H1 (cell line): Measurements from ENCODE around the gene FOXC2. TPM values are rescaled to one million over a fixed set of nuclear protein-coding genes. Genes with fewer than 3 reads are reported as not detected.

Experiments
- CTCF ChIA-PET: fragments of 300-600 bp; sonication (Branson Sonifier 250); formaldehyde crosslinking; loops from one replicate; lab custom pipeline; 2021; ENCODE audit not compliant: partially characterized antibody; lab: Charles Lee
- POLR2A ChIA-PET: fragments of 300-600 bp; sonication (Branson Sonifier 250); formaldehyde crosslinking; loops from one replicate; lab custom pipeline; 2021; ENCODE audit warnings: inconsistent platforms; ENCODE audit not compliant: partially characterized antibody; lab: Charles Lee
- DNase-seq, 2 experiments: peaks; one replicate each; pipeline versions ENCODE4 v3.0.0 to v3.0.0-alpha.2; 2010 to 2022; ENCODE audit warnings: low spot score in 2 of 2, low read depth in 1 of 2, mixed read lengths in 1 of 2
- FAIRE-seq: peaks from 2 replicates; lab custom pipeline; 2011; peaks lifted over from hg19 to GRCh38; lab: Jason Lieb, UNC
- H2AFZ ChIP-seq: 2 replicates; pipeline ENCODE4 v1.8.1; 2012; ENCODE audit warnings: low read length, inconsistent platforms
- H2AK5ac ChIP-seq: 2 replicates; pipeline ENCODE4 v1.6.1; 2013; ENCODE audit warnings: low read depth, low read length
- H2BK120ac ChIP-seq: replicated peaks from 2 replicates; pipeline ENCODE3; 2013; ENCODE audit warnings: low read depth, low read length, inconsistent platforms
- H2BK12ac ChIP-seq: 2 replicates; pipeline ENCODE4 v1.6.1; 2013; ENCODE audit warnings: low read depth, low read length
- H2BK15ac ChIP-seq: 2 replicates; pipeline ENCODE4 v1.6.1; 2013; ENCODE audit warnings: low read length
- H2BK20ac ChIP-seq: 2 replicates; pipeline ENCODE4 v1.6.1; 2013; ENCODE audit warnings: low read length
- H2BK5ac ChIP-seq: 2 replicates; pipeline ENCODE4 v1.6.1; 2013; ENCODE audit warnings: low read depth, low read length
- H3K14ac ChIP-seq: 2 replicates; pipeline ENCODE4 v1.6.1; 2013; ENCODE audit warnings: inconsistent platforms; ENCODE audit not compliant: insufficient read length
- H3K18ac ChIP-seq: 2 replicates; pipeline ENCODE4 v1.6.1; 2013; ENCODE audit warnings: low read length; ENCODE audit errors: extremely low read depth
- H3K23ac ChIP-seq: 2 replicates; pipeline ENCODE4 v1.6.1; 2013; ENCODE audit warnings: inconsistent platforms; ENCODE audit not compliant: insufficient read length
- H3K23me2 ChIP-seq: 2 replicates; pipeline ENCODE4 v1.6.1; 2013; ENCODE audit warnings: low read depth, low read length
- H3K27ac ChIP-seq: 2 replicates; pipeline ENCODE4 v1.6.1; 2011; ENCODE audit warnings: low read depth, low read length, inconsistent platforms
- H3K27me3 ChIP-seq, 4 experiments: replicated peaks in 1 of 4; 1 replicate in 1 of 4; 2 replicates in 3 of 4; pipeline versions ENCODE4 v1.6.1 to v1.8.1; 2011 to 2013; ENCODE audit warnings: low read length in 3 of 4, mild to moderate bottlenecking in 3 of 4, inconsistent platforms in 2 of 4, mixed read lengths in 2 of 4, moderate library complexity in 1 of 4; ENCODE audit not compliant: control insufficient read depth in 3 of 4, insufficient read depth in 3 of 4; ENCODE audit errors: extremely low read depth in 1 of 4
- H3K36me3 ChIP-seq, 4 experiments: 2 replicates each; pipeline versions ENCODE4 v1.6.1 to v1.8.1; 2011 to 2013; ENCODE audit warnings: mild to moderate bottlenecking in 4 of 4, low read length in 3 of 4, moderate library complexity in 2 of 4, control low read depth in 1 of 4, inconsistent platforms in 1 of 4; ENCODE audit not compliant: insufficient read depth in 4 of 4, control insufficient read depth in 2 of 4
- H3K4ac ChIP-seq: replicated peaks from 2 replicates; pipeline ENCODE3; 2013; ENCODE audit warnings: low read length, low read depth, mixed read lengths, inconsistent platforms; ENCODE audit not compliant: insufficient read length
- H3K4me1 ChIP-seq, 4 experiments: replicated peaks in 1 of 4; 1 replicate in 1 of 4; 2 replicates in 3 of 4; pipeline versions ENCODE4 v1.6.1 to v1.8.1; 2011 to 2013; ENCODE audit warnings: low read length in 3 of 4, inconsistent platforms in 2 of 4, mixed read lengths in 1 of 4; ENCODE audit not compliant: insufficient read depth in 4 of 4, control insufficient read depth in 3 of 4
- H3K4me2 ChIP-seq, 2 experiments: 2 replicates each; pipeline versions ENCODE4 v1.6.1 to v1.8.1; 2011 to 2013; ENCODE audit warnings: low read depth in 2 of 2, low read length in 2 of 2, control low read depth in 1 of 2, inconsistent platforms in 1 of 2, mild to moderate bottlenecking in 1 of 2; ENCODE audit not compliant: insufficient read depth in 1 of 2
- H3K4me3 ChIP-seq, 4 experiments: fragments of 200-600, 300-600 bp in 1 of 4; sonication (generic), shearing (Covaris generic), sonication (Bioruptor Twin) in 1 of 4; 2 replicates each; pipeline versions ENCODE4 v1.5.1 to v1.8.1; 2011 to 2016; ENCODE audit warnings: low read length in 4 of 4, low read depth in 3 of 4, control low read depth in 2 of 4, inconsistent platforms in 2 of 4, mild to moderate bottlenecking in 2 of 4, mixed read lengths in 1 of 4, moderate library complexity in 1 of 4; ENCODE audit not compliant: insufficient read depth in 2 of 4; ENCODE audit errors: extremely low read depth in 1 of 4
- H3K56ac ChIP-seq: replicated peaks from 2 replicates; pipeline ENCODE3; 2013; ENCODE audit warnings: low read depth, mild to moderate bottlenecking, mixed read lengths, low read length, inconsistent platforms; ENCODE audit not compliant: insufficient read length
- H3K79me1 ChIP-seq: 2 replicates; pipeline ENCODE4 v1.6.1; 2013; ENCODE audit warnings: low read depth, low read length, control low read depth
- H3K79me2 ChIP-seq, 2 experiments: 2 replicates each; pipeline versions ENCODE4 v1.6.1 to v1.8.1; 2012 to 2013; ENCODE audit warnings: low read length in 2 of 2, mild to moderate bottlenecking in 2 of 2, inconsistent platforms in 1 of 2; ENCODE audit not compliant: insufficient read depth in 2 of 2, control insufficient read depth in 1 of 2
- H3K9ac ChIP-seq, 4 experiments: replicated peaks in 1 of 4; 1 replicate in 1 of 4; 2 replicates in 3 of 4; pipeline versions ENCODE4 v1.6.1 to v1.8.1; 2011 to 2013; ENCODE audit warnings: low read depth in 3 of 4, low read length in 3 of 4, control low read depth in 2 of 4, mild to moderate bottlenecking in 2 of 4, moderate library complexity in 2 of 4, inconsistent platforms in 1 of 4; ENCODE audit errors: extremely low read depth in 1 of 4
- H3K9me3 ChIP-seq, 2 experiments: 2 replicates each; pipeline versions ENCODE4 v1.6.1 to v1.8.1; 2012 to 2013; ENCODE audit warnings: mild to moderate bottlenecking in 2 of 2, moderate library complexity in 2 of 2, control low read depth in 1 of 2, inconsistent platforms in 1 of 2, low read depth in 1 of 2, low read length in 1 of 2, mixed read lengths in 1 of 2; ENCODE audit not compliant: insufficient read depth in 2 of 2
- H4K20me1 ChIP-seq, 2 experiments: replicated peaks in 1 of 2; 2 replicates each; pipeline versions ENCODE3 to v1.8.1; 2011 to 2013; ENCODE audit warnings: inconsistent platforms in 2 of 2, low read length in 2 of 2, mild to moderate bottlenecking in 1 of 2; ENCODE audit not compliant: insufficient read depth in 2 of 2, control insufficient read depth in 1 of 2
- H4K5ac ChIP-seq: 2 replicates; pipeline ENCODE4 v1.6.1; 2013; ENCODE audit warnings: low read length, low read depth, mixed read lengths, inconsistent platforms; ENCODE audit not compliant: insufficient read length
- H4K8ac ChIP-seq: 2 replicates; pipeline ENCODE4 v1.8.0; 2013; ENCODE audit warnings: mild to moderate bottlenecking, moderate library complexity, low read length, inconsistent platforms; ENCODE audit not compliant: insufficient read depth; ENCODE audit errors: extremely low read depth
- H4K91ac ChIP-seq: replicated peaks from 2 replicates; pipeline ENCODE3; 2013; ENCODE audit warnings: low read length, mixed read lengths, inconsistent platforms; ENCODE audit not compliant: insufficient read length
- ATF3 ChIP-seq: IDR thresholded peaks from 2 replicates; pipeline ENCODE4 v1.6.1; 2011; ENCODE audit warnings: low read depth, mild to moderate bottlenecking, low read length; ENCODE audit not compliant: insufficient read depth
- BCL11A ChIP-seq, 2 experiments: IDR thresholded peaks; one replicate each; pipeline ENCODE4 v1.6.1; 2011; ENCODE audit warnings: low read depth in 2 of 2, low read length in 2 of 2, mild to moderate bottlenecking in 2 of 2
- CHD2 ChIP-seq: IDR thresholded peaks from 2 replicates; pipeline ENCODE4 v1.6.1; 2012; ENCODE audit warnings: low read length, improper control_type of control experiment
- MAX ChIP-seq: IDR thresholded peaks from 2 replicates; pipeline ENCODE4 v1.6.1; 2012; ENCODE audit warnings: inconsistent platforms
- NRF1 ChIP-seq: IDR thresholded peaks from 2 replicates; pipeline ENCODE4 v1.6.1; 2011; ENCODE audit warnings: mild to moderate bottlenecking, low read depth, low read length, improper control_type of control experiment
- RAD21 ChIP-seq, 2 experiments: IDR thresholded peaks in 1 of 2; conservative IDR thresholded peaks in 1 of 2; 2 replicates each; pipeline ENCODE4 v1.6.1; 2011; ENCODE audit warnings: low read depth in 2 of 2, low read length in 2 of 2, improper control_type of control experiment in 1 of 2, inconsistent platforms in 1 of 2, mild to moderate bottlenecking in 1 of 2, moderate library complexity in 1 of 2
- TAF1 ChIP-seq: IDR thresholded peaks from 2 replicates; pipeline ENCODE4 v1.6.1; 2011; ENCODE audit warnings: mild to moderate bottlenecking, low read depth, low read length
- WGBS, 2 experiments: shearing (Covaris generic) in 1 of 2; methylation state at CpG; one replicate each; pipeline versions ENCODE4 v1.1.6 to v1.1.7; 2013 to 2015; ENCODE audit warnings: low lambda C conversion rate in 2 of 2, mixed read lengths in 2 of 2, inconsistent platforms in 1 of 2, low coverage in 1 of 2, missing lambda C conversion rate in 1 of 2; ENCODE audit not compliant: insufficient replicate concordance in 2 of 2, insufficient coverage in 1 of 2, insufficient read length in 1 of 2; ENCODE audit errors: extremely low coverage in 1 of 2, missing lambda C conversion rate in 1 of 2; 5-methylcytosine and 5-hydroxymethylcytosine counted together
- polyA plus RNA-seq, 7 experiments: library from polyadenylated mRNA; depleted of rRNA in 3 of 7; stranded (reverse) in 5 of 7; unstranded in 2 of 7; fragments of >200 nt in 5 of 7; fragments of 200-250 nt in 2 of 7; gene quantifications; 1 replicate in 5 of 7; 2 replicates in 1 of 7; 4 replicates in 1 of 7; pipeline versions ENCODE4 v1.2.1 to v1.2.3, GENCODE V29; 2011 to 2013; ENCODE audit warnings: missing spikeins in 2 of 7, mixed read lengths in 2 of 7
- total RNA-seq: library from RNA; stranded (reverse); fragmentation: NEBNext Ultra II Directional; extraction: Animal tissue kit (Norgen Biotek cat#: 25700); gene quantifications from 2 replicates; pipeline ENCODE4 v1.2.1, GENCODE V29; 2021
- TF ChIP-seq, protein P1 (sequence below), 3 experiments: IDR thresholded peaks; 1 replicate in 2 of 3; 2 replicates in 1 of 3; pipeline versions ENCODE4 v1.5.1 to v1.6.1; 2011; ENCODE audit warnings: low read length in 3 of 3, mild to moderate bottlenecking in 3 of 3, inconsistent platforms in 2 of 3, low read depth in 1 of 3, moderate library complexity in 1 of 3; ENCODE audit not compliant: insufficient read depth in 1 of 3; ENCODE audit errors: control extremely low read depth in 1 of 3

FOXC2 gene
- total and polyA plus RNA-seq, 2 of the 8 experiments (the other 6 are each of a cell fraction or from before 2014, with no cell fraction given), result 0.09 TPM; not detected in 1

- Histone ChIP-seq H2BK5ac (no peak overlapping the region), H2BK15ac (no peak overlapping the region), H2AK5ac (no peak overlapping the region), H2BK20ac (no peak overlapping the region), H4K20me1 (peaks cover 0 to 1% of the 10 kb centered on the region in 2 experiments), H3K4me1 (no peaks in the 10 kb centered on the region; a peak in 1 of 7 replicates), H3K9ac (no peak overlapping the region), H3K27me3 (no peaks in the 10 kb centered on the region), H3K4ac (no peak overlapping the region), H3K36me3 (peaks cover 0 to 12% (median 0%) of the 10 kb centered on the region in 4 experiments; a peak in 3 of 8 replicates), H3K23me2 (no peaks in the 10 kb centered on the region), H3K14ac (no peak overlapping the region), H2BK12ac (no peak overlapping the region), H3K23ac (no peak overlapping the region), H4K5ac (no peak overlapping the region), H4K8ac (no peak overlapping the region), H3K79me2 (no peaks in the 10 kb centered on the region; a peak in 1 of 4 replicates), H3K27ac (no peak overlapping the region), H2AFZ (no peak overlapping the region), H2BK120ac (no peak overlapping the region), H3K4me3 (no peak overlapping the region), H3K56ac (no peak overlapping the region), H3K18ac (no peak overlapping the region), H3K9me3 (no peaks in the 10 kb centered on the region), H3K79me1 (no peaks in the 10 kb centered on the region; the same call in none of the 2 replicates), H4K91ac (no peak overlapping the region), H3K4me2 (no peak overlapping the region)
- CTCF ChIA-PET, result interaction anchor here (0.6 kb wide), 1 partner anchor 1001 kb away, joined by 4 read pairs; no protein-coding TSS in a partner anchor
- POLR2A ChIA-PET, result no interaction called here
- DNase-seq (no peak), FAIRE-seq (no peak)
- 81% methylated on average over 8 of the region's 8 CpGs; no CpG with 5 or more reads in 1 of the 2 experiments for WGBS, 2 experiments
- TF ChIP-seq, protein P1, sequence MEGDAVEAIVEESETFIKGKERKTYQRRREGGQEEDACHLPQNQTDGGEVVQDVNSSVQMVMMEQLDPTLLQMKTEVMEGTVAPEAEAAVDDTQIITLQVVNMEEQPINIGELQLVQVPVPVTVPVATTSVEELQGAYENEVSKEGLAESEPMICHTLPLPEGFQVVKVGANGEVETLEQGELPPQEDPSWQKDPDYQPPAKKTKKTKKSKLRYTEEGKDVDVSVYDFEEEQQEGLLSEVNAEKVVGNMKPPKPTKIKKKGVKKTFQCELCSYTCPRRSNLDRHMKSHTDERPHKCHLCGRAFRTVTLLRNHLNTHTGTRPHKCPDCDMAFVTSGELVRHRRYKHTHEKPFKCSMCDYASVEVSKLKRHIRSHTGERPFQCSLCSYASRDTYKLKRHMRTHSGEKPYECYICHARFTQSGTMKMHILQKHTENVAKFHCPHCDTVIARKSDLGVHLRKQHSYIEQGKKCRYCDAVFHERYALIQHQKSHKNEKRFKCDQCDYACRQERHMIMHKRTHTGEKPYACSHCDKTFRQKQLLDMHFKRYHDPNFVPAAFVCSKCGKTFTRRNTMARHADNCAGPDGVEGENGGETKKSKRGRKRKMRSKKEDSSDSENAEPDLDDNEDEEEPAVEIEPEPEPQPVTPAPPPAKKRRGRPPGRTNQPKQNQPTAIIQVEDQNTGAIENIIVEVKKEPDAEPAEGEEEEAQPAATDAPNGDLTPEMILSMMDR (IDR thresholded peaks at IDR 0.05; ENCODE audit: control extremely low read depth in 1 of 3, insufficient read depth in 1 of 3, low read depth in 1 of 3, low read length in 3 of 3), result no peak
- no peak for TF ChIP-seq RAD21 (IDR thresholded peaks at IDR 0.05 in 1 of 2, conservative IDR thresholded peaks at IDR 0.05 in 1 of 2; ENCODE audit: low read depth in 2 of 2, low read length in 2 of 2)
- TF ChIP-seq CHD2, result no peak
- no peak for TF ChIP-seq TAF1
- no peak for TF ChIP-seq ATF3
- TF ChIP-seq BCL11A (IDR thresholded peaks at IDR 0.05; ENCODE audit: low read depth in 2 of 2, low read length in 2 of 2), result no peak
- TF ChIP-seq NRF1, result no peak
- TF ChIP-seq MAX, result no peak
These were observed 17.3 kb upstream of the FOXC2 start for GRCh38 chr16:86549076-86549892.
